Neutrophil (primary cell): ENCODE results near the gene FTL.

Experiments used
- H3K27ac ChIP-seq: fragments of 200-600 bp; sonication (generic); 2 replicates; pipeline ENCODE4 v1.5.1; 2016; ENCODE audit warnings: mild to moderate bottlenecking, moderate library complexity
- H3K27me3 ChIP-seq: fragments of 200-600 bp; sonication (generic); 2 replicates; pipeline ENCODE4 v1.6.0; 2016; ENCODE audit warnings: mild to moderate bottlenecking
- H3K36me3 ChIP-seq: fragments of 200-600 bp; sonication (generic); 2 replicates; pipeline ENCODE4 v1.5.1; 2017
- H3K4me1 ChIP-seq, 2 experiments: fragments of 200-600 bp in 1 of 2; sonication (generic) in 1 of 2; 1 replicate in 1 of 2; 2 replicates in 1 of 2; pipeline versions ENCODE4 v1.5.1 to v1.6.1; 2013 to 2016; ENCODE audit warnings: low read depth in 1 of 2, low read length in 1 of 2, mild to moderate bottlenecking in 1 of 2, moderate library complexity in 1 of 2; ENCODE audit not compliant: control insufficient read depth in 1 of 2, insufficient read depth in 1 of 2
- H3K4me3 ChIP-seq, 2 experiments: fragments of 200-600 bp in 1 of 2; sonication (generic) in 1 of 2; 1 replicate in 1 of 2; 2 replicates in 1 of 2; pipeline ENCODE4 v1.5.1; 2013 to 2016; ENCODE audit warnings: low read depth in 1 of 2, low read length in 1 of 2, mild to moderate bottlenecking in 1 of 2, moderate library complexity in 1 of 2
- H3K9me3 ChIP-seq: fragments of 200-600 bp; sonication (generic); 2 replicates; pipeline ENCODE4 v1.5.1; 2016
- CTCF ChIP-seq: fragments of 200-600 bp; sonication (generic); IDR thresholded peaks from 2 replicates; pipeline ENCODE4 v1.5.1; 2016; ENCODE audit warnings: antibody characterized with exemption

The FTL gene

GRCh38 chr19:48993175-48994034 is 28.3 kb downstream of the FTL start, which contains the start of the genes GYS1 and RUVBL2:
Gene GYS1, minus strand, starts transcription at chr19:48993309. Its CDS starts 197 bp downstream, at chr19:48993112.
Gene RUVBL2, plus strand, starts transcription at chr19:48993887. Its CDS starts 25 bp downstream, at chr19:48993912.
- H3K4me1 ChIP-seq: peaks cover 39 to 40% of the 10 kb centered on the region in 2 experiments
- TF ChIP-seq CTCF: peak; percentile 100
- H3K4me3 ChIP-seq: peak within 1 kb of the TSS; percentile 77 to 81
- H3K9me3 ChIP-seq: no peaks in the 10 kb centered on the region
- H3K27me3 ChIP-seq: no peaks in the 10 kb centered on the region
- H3K36me3 ChIP-seq: peaks cover 25% of the 10 kb centered on the region
- H3K27ac ChIP-seq: peak within 1 kb of the TSS; percentile 90

DNA sequence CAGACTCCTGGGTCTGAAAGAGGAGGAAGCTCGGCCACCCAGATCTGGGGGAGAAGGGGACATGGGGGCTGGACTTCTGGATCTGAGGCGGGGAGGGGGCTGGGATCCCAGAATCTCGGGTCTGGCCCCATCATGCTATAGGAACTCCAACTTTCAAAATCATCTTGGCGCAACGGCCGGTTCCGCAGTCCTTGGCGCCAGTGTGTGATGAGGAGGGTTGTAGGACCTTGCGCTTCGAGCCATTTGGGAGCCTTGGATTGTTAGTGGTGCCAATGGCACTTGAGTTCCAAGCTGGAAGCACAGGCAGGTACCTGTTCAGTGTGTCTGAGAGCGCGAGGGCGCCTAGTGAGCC is 28.9 kb downstream of the FTL start:
- Histone ChIP-seq H3K27ac (peak overlapping the region; percentile 90), H3K4me3 (peak overlapping the region; percentile 77 to 81), H3K27me3 (no peaks in the 10 kb centered on the region), H3K4me1 (peaks cover 39 to 40% of the 10 kb centered on the region in 2 experiments), H3K36me3 (peaks cover 19% of the 10 kb centered on the region), H3K9me3 (no peaks in the 10 kb centered on the region)
- no peak for TF ChIP-seq CTCF

DNA sequence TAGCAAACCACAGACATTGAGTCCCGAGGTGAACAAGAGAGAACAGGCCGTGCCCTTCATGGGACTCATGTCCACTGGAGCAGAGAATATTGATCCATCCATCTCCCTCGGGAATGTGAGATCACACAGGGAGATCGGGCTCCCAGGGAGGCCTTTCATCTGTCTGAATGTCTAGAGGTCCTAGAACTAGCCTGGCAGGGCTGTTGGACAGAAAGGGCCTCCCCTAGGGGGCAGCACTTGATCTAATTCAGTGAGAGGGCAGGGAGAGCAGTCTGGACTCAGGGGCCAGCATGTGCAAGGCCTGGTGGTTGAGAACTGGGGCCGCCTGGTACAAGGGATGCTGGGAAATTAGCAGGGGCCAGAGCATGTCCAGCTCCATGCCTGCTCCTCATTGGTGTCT is 32.9 kb downstream of the FTL start:
- Histone ChIP-seq H3K36me3 (peaks cover 2% of the 10 kb centered on the region), H3K4me1 (peaks cover 14 to 18% of the 10 kb centered on the region in 2 experiments), H3K4me3 (no peak overlapping the region), H3K9me3 (no peaks in the 10 kb centered on the region), H3K27ac (no peak overlapping the region), H3K27me3 (no peaks in the 10 kb centered on the region)
- no peak for TF ChIP-seq CTCF

DNA sequence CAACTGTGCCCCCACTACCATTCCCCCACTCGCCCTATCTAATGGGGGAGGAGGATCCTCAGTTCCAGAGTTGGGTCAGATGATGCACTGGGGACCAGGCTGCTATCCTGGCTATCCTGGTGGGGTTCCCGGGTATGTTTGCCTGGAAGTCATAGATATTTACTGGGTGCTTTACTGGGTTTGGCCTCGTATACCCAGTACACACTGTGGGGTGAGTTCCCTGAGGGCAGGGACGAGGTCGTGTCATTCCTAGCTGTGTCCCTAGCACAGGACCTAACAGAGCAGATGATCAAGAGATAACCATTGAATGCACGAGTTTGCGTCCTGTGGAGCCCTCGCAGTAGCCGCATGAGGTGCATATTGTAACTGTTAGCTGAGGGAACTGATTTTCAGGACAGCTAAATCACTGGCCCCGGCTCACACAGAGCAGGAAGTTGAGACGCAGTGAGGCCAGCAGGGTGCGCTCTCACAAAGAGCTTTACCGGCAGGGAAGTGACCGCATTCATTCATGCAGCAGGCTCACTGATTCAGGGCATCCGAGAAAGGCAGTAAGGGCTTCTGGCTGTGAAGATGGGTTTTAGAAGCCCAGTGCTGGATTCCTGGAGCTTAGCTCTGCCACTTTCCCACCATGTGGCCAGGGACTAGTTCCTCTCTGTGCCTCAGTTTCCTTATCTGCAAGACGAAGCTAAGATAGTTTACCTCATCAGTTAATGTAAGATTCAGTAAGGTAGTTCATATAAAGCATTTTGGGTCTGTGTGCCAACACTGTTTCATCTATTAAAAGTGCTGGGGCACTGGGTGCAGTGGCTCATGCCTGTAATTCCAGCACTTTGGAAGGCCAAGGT is 34.6 kb downstream of the FTL start:
- no peak overlapping the region for H3K4me3 ChIP-seq
- H3K27me3 ChIP-seq: no peaks in the 10 kb centered on the region

More for the DNA sequence above, 34.6 kb downstream of the FTL start:
- no peak overlapping the region for H3K27ac ChIP-seq
- peaks cover 18% of the 10 kb centered on the region for H3K36me3 ChIP-seq
- TF ChIP-seq CTCF: peak; percentile 58
- peaks cover 3 to 7% of the 10 kb centered on the region in 2 experiments for H3K4me1 ChIP-seq
- H3K9me3 ChIP-seq: no peaks in the 10 kb centered on the region
